CD4-positive, alpha-beta T cell treated with Interleukin-12 subunit alpha and Interleukin-12 subunit beta, for 1 hour (primary cell): ENCODE data around the gene DPP7.
"Not testable (repeated sequence)": the region's sequence is repeated elsewhere in the genome, so short reads cannot be mapped to it uniquely, and the experiment has no call there.

Experiments
- DNase-seq: peaks from one replicate; pipeline ENCODE4 v3.0.0-alpha.2; 2020

Gene DPP7

GRCh38 chr9:137128862-137129455 lies 14.4 kb upstream of the DPP7 start:
- peak; percentile 33 for DNase-seq

DNA sequence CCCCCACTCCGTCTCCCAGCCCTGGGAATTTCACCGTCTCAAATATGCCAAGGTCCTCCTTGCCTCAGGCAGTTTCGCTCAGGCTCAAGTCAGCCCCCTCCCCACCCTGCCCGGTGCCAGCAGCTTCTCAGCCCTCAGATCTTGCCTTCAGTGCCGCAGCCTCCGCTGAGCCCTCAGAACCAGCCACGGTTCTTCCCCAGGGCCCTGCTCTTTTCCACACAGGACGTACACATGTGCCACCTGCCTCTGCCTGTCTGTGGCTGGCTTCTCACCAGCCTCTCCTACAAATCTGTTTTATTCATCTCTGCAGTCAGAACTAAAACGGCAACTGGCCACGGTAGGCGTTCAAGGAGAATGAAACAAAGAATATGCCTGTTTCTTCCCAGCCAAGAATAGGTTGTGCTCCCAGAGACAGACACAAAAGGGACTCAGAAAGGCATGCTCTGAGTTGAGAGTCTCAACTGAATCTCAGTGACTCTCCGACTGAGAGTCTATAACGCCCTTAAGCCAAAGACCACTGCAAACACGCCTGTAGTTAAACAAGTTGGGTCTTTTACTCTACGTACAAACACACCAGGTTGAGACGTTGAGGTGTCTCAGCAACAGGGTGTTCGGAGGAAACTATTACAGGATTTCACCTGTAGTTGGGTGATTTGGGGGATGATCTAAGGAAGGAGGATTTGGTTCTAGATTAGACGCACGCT lies 13.8 kb upstream of the DPP7 start:
- DNase-seq: peak; percentile 27

DNA sequence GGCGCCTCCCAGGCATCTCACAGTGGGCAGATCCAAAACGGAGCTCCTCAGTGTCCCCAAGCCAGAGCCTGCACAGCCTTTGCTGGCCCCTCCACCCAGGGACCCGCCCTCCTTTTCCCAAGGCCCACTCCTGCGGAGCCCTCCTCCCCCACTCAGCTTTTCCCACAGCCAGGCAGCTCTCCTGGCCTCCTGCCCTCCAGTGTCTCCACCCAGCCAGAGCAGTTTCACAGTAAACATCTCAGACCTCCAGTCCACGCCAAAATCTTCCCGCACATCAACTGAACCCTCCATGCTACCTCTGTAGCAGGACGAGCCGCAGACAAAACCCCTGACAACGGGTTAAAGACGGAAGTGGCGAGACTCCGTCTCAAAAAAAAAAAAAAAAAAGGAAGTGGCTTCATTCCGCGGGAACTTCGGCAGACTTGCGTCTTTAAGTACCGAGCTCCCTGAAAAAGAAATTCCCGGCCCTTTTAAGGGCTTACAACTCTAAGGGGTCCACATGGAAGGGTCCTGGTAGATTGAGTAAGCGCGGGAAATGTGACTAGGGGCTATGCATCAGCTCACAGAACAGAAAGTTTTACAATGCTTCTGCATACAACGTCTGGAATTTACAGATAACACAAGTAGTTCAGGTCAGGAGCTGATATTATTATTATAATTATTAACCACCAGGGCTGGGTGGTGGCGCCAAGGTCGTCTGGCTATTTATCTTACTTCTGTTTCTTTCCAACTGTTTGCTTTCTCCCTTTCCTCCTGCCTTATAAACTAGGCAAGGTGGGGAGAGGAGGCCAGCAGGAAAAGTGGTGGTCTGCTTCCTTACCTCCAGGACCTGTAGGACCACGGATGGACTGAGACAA lies 13.0 kb upstream of the DPP7 start:
- DNase-seq: peak; percentile 53

GRCh38 chr9:137126786-137127185 lies 12.3 kb upstream of the DPP7 start:
- no peak for DNase-seq

- DNase-seq: not testable (repeated sequence)
Measured at GRCh38 chr9:137123952-137124462, 9.5 kb upstream of the DPP7 start.

GRCh38 chr9:137123468-137123837 lies 8.9 kb upstream of the DPP7 start:
- DNase-seq: no peak

DNA sequence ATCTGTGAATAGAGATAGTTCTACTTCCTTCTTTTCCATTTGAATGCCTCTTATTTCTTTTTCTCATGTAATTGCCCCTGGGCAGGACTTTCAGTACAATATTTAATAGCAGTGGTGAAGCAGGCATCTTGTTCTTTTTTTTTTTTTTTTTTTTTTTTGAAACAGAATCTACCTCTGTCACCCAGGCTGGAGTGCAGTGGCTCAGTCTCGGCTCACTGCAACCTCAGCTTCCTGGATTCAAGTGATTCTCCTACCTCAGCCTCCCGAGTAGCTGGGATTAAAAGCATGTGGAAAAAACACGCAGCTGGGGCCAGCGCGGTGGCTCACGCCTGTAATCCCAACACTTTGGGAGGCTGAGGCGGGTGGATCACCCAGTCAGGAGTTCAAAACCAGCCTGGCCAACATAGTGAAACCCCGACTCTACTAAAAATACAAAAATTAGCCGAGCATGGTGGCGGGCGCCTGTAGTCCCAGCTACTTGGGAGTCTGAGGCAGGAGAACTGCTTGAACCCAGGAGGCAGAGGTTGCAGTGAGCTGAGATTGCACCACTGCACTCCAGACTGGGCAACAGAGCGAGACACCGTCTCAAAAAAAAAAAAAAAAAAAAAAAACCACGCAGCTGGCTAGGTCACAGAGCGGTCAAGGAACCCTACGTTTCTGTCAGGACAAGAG lies 8.4 kb upstream of the DPP7 start:
- not testable (repeated sequence) for DNase-seq

- DNase-seq: not testable (repeated sequence)
Measured at GRCh38 chr9:137121927-137122795, 7.6 kb upstream of the DPP7 start.

GRCh38 chr9:137118092-137118603 lies 3.6 kb upstream of the DPP7 start:
- not testable (repeated sequence) for DNase-seq

DNA sequence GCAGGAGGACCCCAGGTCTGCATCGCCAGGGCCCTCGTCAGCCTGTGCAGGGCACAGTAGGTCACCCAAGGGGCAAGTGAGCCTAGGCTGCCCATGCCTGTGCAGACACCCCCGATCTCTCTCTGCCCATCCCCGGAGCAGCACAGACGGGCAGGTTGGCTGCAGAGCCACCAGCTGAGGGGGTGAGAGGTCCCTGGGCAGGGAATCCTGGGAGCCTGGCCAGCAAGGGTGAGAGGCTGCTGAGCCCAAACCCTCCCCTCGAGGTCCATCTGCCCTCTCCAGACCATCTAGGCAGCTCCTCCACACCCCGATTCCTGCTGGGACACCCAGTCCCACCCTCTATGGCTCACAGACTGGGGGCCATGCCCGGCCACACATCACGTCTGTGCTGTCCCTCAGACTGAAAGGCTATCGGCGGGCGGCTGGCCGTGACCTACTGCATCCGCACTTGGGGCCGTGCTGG lies 2.8 kb upstream of the DPP7 start:
- no peak for DNase-seq

GRCh38 chr9:137116728-137117127 lies 2.2 kb upstream of the DPP7 start:
- DNase-seq: no peak

DNA sequence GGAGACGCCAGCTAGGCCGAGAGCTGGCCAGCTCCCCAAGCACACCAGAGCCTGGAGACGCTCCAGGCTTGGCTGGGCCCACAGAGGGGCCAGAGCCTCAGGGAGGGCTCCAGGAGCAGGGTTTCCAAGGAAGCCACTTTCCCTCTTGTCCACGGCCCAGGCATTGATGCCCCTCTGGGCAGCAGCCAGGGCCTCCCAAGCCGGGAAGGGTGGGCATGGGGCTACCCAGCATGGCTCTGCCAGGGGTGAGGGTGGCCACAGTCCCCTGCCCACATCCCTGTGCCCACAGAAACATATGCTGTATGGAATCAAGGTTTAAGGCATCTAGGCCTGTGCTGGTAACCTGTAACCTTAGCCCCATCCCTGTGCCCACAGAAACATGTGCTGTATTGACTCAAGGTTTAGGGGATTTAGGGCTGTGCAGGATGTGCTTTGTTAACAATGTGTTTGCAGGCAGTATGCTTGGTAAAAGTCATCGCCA lies 1.5 kb upstream of the DPP7 start:
- DNase-seq: no peak

GRCh38 chr9:137115394-137116026 lies 977 bp upstream of the DPP7 start:
- no peak for DNase-seq

DNA sequence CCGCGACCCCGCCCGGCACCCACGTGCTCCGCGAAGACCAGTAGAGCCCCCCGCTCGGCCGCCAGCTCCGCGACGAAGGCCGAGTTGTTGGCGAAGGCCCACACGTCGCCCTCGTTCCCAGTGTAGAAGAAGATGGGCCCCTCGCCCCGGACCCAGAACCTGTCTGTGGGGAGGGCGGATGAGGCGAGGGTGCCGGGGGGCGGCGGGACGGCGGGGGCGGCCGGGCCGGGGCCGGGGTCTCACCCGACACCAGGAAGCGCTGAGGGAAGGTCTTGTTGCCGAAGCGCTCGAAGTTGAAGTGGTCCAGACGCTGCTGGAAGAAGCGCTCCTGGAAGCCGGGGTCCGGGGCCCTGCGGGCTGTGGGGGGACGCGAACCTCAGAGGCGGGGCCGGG lies 317 bp downstream of the DPP7 start:
- DNase-seq: no peak

DNA sequence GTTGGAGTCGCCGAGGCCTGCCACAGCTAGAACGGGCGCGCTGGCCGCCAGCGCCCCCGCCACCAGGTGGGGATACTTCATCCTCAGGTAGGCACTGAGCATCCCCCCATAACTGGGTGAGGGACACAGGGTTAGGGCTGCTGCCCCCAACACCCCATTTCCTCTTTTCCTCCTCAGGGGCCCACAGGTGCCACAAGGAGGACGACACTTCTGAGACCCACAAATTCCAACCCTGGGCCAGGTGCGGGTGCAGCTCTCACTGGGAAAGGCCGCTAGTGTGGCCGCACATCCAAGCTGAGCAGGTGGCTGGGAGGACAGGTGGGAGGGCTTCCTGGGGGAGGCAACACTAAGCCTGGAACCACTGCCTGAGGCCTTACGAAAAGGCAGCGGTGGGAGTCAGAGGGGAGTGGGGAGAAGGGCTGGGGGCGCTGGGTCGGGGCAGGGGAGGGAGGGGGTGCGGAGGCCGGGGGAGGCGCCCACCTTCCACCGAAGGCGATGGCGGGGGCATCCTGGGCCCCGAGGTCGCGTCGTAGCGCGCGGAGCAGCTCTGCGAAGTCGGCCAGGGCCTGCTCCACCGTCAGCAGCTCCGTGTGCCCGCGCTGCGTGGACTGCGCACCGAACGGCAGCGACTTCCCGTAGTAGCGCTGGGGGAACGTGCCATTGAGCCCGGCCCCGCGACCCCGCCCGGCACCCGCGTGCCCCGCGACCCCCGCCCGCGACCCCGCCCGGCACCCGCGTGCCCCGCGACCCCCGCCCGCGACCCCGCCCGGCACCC lies 961 bp downstream of the DPP7 start:
- peak; percentile 31 for DNase-seq

- DNase-seq: no peak
Measured at GRCh38 chr9:137112564-137113384, 1.8 kb downstream of the DPP7 start.

- no peak for DNase-seq
Measured at GRCh38 chr9:137111788-137112563, 2.6 kb downstream of the DPP7 start.
